Measurements from ENCODE around the gene RUBCNL. TPM values are rescaled to one million over a fixed set of nuclear protein-coding genes. Genes with fewer than 3 reads are reported as not detected.
A peak's percentile ranks its signal among the peaks of the same experiment; 100 is the strongest.

The RUBCNL gene
- total and polyA plus RNA-seq, 9 of the 15 experiments (the other 6 are each of a cell fraction or from before 2014, with no cell fraction given) = 0.04 to 0.35 (median 0.12) TPM; not detected in 3

- no peak for TF ChIP-seq ID3 (CRISPR knock-in tag; IDR thresholded peaks at IDR 0.05)
- TF ChIP-seq ID3 (tag; IDR thresholded peaks at IDR 0.05) = no peak
- BruUV-seq (replicated peaks) = no TSS peak
- WGBS (ENCODE audit: insufficient coverage, low coverage, missing lambda C conversion rate) = 27% methylated on average over 5 of the region's 5 CpGs
Observed at GRCh38 chr13:46324976-46325375, 62.1 kb downstream of the RUBCNL start.

GRCh38 chr13:46321494-46322225 lies 65.4 kb downstream of the RUBCNL start:
- no peak overlapping the region for H3K27ac ChIP-seq (ENCODE audit: extremely low read depth, low read depth, low read length)
- H2AFZ ChIP-seq (ENCODE audit: low read depth, low read length) = peak overlapping the region; percentile 81
- ATAC-seq = peak; percentile 91
- no TSS peak for BruUV-seq (replicated peaks)
- H3K4me2 ChIP-seq (ENCODE audit: insufficient read depth, low read length) = no peak overlapping the region
- no peaks in the 10 kb centered on the region; the same call in 1 of the 2 replicates for H3K9me3 ChIP-seq (replicated peaks; ENCODE audit: control insufficient read depth, insufficient read depth, low read depth, low read length)
- no peaks in the 10 kb centered on the region; a peak in 1 of 5 replicates for H3K4me1 ChIP-seq (replicated peaks in 1 of 2; ENCODE audit: control insufficient read depth in 2 of 2, insufficient read depth in 2 of 2, low read length in 2 of 2)
- no peaks in the 10 kb centered on the region for H3K9me1 ChIP-seq (ENCODE audit: control insufficient read depth, insufficient read depth, low read length)
- no peak overlapping the region for H3K4me3 ChIP-seq
- 23% methylated on average over 16 of the region's 17 CpGs for WGBS (ENCODE audit: insufficient coverage, low coverage, missing lambda C conversion rate)
- no peaks in the 10 kb centered on the region for H4K20me1 ChIP-seq (replicated peaks; ENCODE audit: control insufficient read depth, insufficient read depth, low read length)
- FAIRE-seq = peak; percentile 78
- no peaks in the 10 kb centered on the region for H3K79me2 ChIP-seq (ENCODE audit: control insufficient read depth, insufficient read depth, low read length)
- ChIA-PET POLR2A (interaction anchor here (0.6 kb wide), 2 partner anchors 10 to 32 kb away, joined by 3 read pairs; no protein-coding TSS in a partner anchor), CTCF (ENCODE audit: low intra/inter-chr PET ratio) (interaction anchor here (0.7 to 1.4 kb wide), 2 partner anchors 271 to 810 kb away, joined by 3 to 4 read pairs; no protein-coding TSS in a partner anchor)
- no peaks in the 10 kb centered on the region for H3K36me3 ChIP-seq (ENCODE audit: control insufficient read depth, insufficient read depth, low read length)
- no peaks in the 10 kb centered on the region for H3K27me3 ChIP-seq (ENCODE audit: control insufficient read depth in 2 of 2, insufficient read depth in 2 of 2, low read length in 2 of 2)
- in situ Hi-C loops (cut with MboI) (loop anchor here (25.0 kb wide), 1 partner anchor 384 kb away; no protein-coding TSS in a partner anchor), intact Hi-C loops (cut with micrococcal nuclease) (loop anchor here (2.0 to 10.0 kb wide), 4 partner anchors 33 to 697 kb away; no protein-coding TSS in a partner anchor)
- DNase-seq (ENCODE audit: extremely low read depth in 1 of 4, low spot score in 3 of 4) = peak; percentile 43 to 68 (median 50)
- no peak overlapping the region for H3K9ac ChIP-seq (ENCODE audit: insufficient read depth in 1 of 2, low read depth in 2 of 2, low read length in 2 of 2)
- TF ChIP-seq ZNF778 (CRISPR knock-in tag; IDR thresholded peaks at IDR 0.05) = no peak
- TF ChIP-seq, protein P1, sequence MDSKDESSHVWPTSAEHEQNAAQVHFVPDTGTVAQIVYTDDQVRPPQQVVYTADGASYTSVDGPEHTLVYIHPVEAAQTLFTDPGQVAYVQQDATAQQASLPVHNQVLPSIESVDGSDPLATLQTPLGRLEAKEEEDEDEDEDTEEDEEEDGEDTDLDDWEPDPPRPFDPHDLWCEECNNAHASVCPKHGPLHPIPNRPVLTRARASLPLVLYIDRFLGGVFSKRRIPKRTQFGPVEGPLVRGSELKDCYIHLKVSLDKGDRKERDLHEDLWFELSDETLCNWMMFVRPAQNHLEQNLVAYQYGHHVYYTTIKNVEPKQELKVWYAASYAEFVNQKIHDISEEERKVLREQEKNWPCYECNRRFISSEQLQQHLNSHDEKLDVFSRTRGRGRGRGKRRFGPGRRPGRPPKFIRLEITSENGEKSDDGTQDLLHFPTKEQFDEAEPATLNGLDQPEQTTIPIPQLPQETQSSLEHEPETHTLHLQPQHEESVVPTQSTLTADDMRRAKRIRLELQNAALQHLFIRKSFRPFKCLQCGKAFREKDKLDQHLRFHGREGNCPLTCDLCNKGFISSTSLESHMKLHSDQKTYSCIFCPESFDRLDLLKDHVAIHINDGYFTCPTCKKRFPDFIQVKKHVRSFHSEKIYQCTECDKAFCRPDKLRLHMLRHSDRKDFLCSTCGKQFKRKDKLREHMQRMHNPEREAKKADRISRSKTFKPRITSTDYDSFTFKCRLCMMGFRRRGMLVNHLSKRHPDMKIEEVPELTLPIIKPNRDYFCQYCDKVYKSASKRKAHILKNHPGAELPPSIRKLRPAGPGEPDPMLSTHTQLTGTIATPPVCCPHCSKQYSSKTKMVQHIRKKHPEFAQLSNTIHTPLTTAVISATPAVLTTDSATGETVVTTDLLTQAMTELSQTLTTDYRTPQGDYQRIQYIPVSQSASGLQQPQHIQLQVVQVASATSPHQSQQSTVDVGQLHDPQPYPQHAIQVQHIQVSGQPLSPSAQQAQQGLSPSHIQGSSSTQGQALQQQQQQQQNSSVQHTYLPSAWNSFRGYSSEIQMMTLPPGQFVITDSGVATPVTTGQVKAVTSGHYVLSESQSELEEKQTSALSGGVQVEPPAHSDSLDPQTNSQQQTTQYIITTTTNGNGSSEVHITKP (IDR thresholded peaks at IDR 0.05; ENCODE audit: partially characterized antibody) = no peak
- peak; percentile 75 for TF ChIP-seq SMC3 (conservative IDR thresholded peaks at IDR 0.05; ENCODE audit: insufficient read depth, low read depth, low read length)
- no peak for TF ChIP-seq BDP1 (IDR thresholded peaks at IDR 0.05; ENCODE audit: insufficient read depth, insufficient read length)
- TF ChIP-seq E2F3 (CRISPR knock-in tag; IDR thresholded peaks at IDR 0.05) = no peak
- TF ChIP-seq RBBP5 (IDR thresholded peaks at IDR 0.05; ENCODE audit: borderline replicate concordance, insufficient read depth, low read length, poor library complexity, severe bottlenecking) = no peak

More at GRCh38 chr13:46324976-46325375, 62.1 kb downstream of the RUBCNL start:
- ChIA-PET CTCF (ENCODE audit: low intra/inter-chr PET ratio) (no interaction called here), POLR2A (no interaction called here)
- Histone ChIP-seq H3K4me1 (replicated peaks in 1 of 2; ENCODE audit: control insufficient read depth in 2 of 2, insufficient read depth in 2 of 2, low read length in 2 of 2) (no peaks in the 10 kb centered on the region; a peak in 1 of 5 replicates), H3K9me3 (replicated peaks; ENCODE audit: control insufficient read depth, insufficient read depth, low read depth, low read length) (no peaks in the 10 kb centered on the region; the same call in 1 of the 2 replicates), H3K9ac (ENCODE audit: insufficient read depth in 1 of 2, low read depth in 2 of 2, low read length in 2 of 2) (no peak overlapping the region), H3K4me2 (ENCODE audit: insufficient read depth, low read length) (no peak overlapping the region), H3K27ac (ENCODE audit: extremely low read depth, low read depth, low read length) (no peak overlapping the region), H2AFZ (ENCODE audit: low read depth, low read length) (no peak overlapping the region), H3K79me2 (ENCODE audit: control insufficient read depth, insufficient read depth, low read length) (no peaks in the 10 kb centered on the region), H4K20me1 (replicated peaks; ENCODE audit: control insufficient read depth, insufficient read depth, low read length) (no peaks in the 10 kb centered on the region), H3K4me3 (no peak overlapping the region), H3K9me1 (ENCODE audit: control insufficient read depth, insufficient read depth, low read length) (no peaks in the 10 kb centered on the region), H3K27me3 (ENCODE audit: control insufficient read depth in 2 of 2, insufficient read depth in 2 of 2, low read length in 2 of 2) (no peaks in the 10 kb centered on the region), H3K36me3 (ENCODE audit: control insufficient read depth, insufficient read depth, low read length) (no peaks in the 10 kb centered on the region)
- ATAC-seq (no peak), DNase-seq (ENCODE audit: extremely low read depth in 1 of 4, low spot score in 3 of 4) (no peak), FAIRE-seq (no peak)
- intact Hi-C loops (cut with micrococcal nuclease) (loop anchor here (5.0 to 10.0 kb wide), 2 partner anchors 398 to 700 kb away; no protein-coding TSS in a partner anchor), in situ Hi-C loops (cut with MboI) (loop anchor here (25.0 kb wide), 1 partner anchor 388 kb away; no protein-coding TSS in a partner anchor)

Measured in K562 (cell line).